Glutamatergic neuron (in vitro differentiated cells): ENCODE results near the gene YBX1. TPM values are rescaled to one million over a fixed set of nuclear protein-coding genes. Genes with fewer than 3 reads are reported as not detected.
A peak's percentile ranks its signal among the peaks of the same experiment; 100 is the strongest.
"Not testable (repeated sequence)": the region's sequence is repeated elsewhere in the genome, so short reads cannot be mapped to it uniquely, and the experiment has no call there.

Source experiments
- DNase-seq: peaks from one replicate; pipeline ENCODE4 v3.0.0; 2022
- H3K27ac Mint-ChIP-seq: one replicate; pipeline ENCODE4 v1.8.0; 2020; ENCODE audit warnings: mild to moderate bottlenecking, mixed read lengths, inconsistent platforms; ENCODE audit not compliant: unreplicated experiment
- H3K27me3 Mint-ChIP-seq: one replicate; pipeline ENCODE4 v1.8.0; 2020; ENCODE audit warnings: mild to moderate bottlenecking, moderate library complexity, mixed read lengths, inconsistent platforms; ENCODE audit not compliant: unreplicated experiment
- H3K36me3 Mint-ChIP-seq: one replicate; pipeline ENCODE4 v1.8.0; 2020; ENCODE audit warnings: mild to moderate bottlenecking, mixed read lengths, inconsistent platforms; ENCODE audit not compliant: unreplicated experiment
- H3K4me1 Mint-ChIP-seq: one replicate; pipeline ENCODE4 v1.8.0; 2020; ENCODE audit warnings: mild to moderate bottlenecking, low read depth, mixed read lengths, inconsistent platforms; ENCODE audit not compliant: unreplicated experiment
- H3K4me3 Mint-ChIP-seq: one replicate; pipeline ENCODE4 v1.8.0; 2020; ENCODE audit warnings: mild to moderate bottlenecking, mixed read lengths, inconsistent platforms; ENCODE audit not compliant: unreplicated experiment
- H3K9me3 Mint-ChIP-seq: one replicate; pipeline ENCODE4 v1.8.0; 2020; ENCODE audit warnings: mild to moderate bottlenecking, moderate library complexity, mixed read lengths, inconsistent platforms; ENCODE audit not compliant: unreplicated experiment
- CTCF ChIP-seq: fragments of 200-600 bp; sonication (generic); IDR thresholded peaks from one replicate; pipeline ENCODE4 v1.5.0; 2021; ENCODE audit not compliant: partially characterized antibody, unreplicated experiment
- total RNA-seq: library from RNA; stranded (reverse); fragmentation: NEBNext Ultra II Directional; extraction: Animal tissue kit (Norgen Biotek cat#: 25700); gene quantifications from one replicate; pipeline ENCODE4 v1.2.1, GENCODE V29; 2021; ENCODE audit not compliant: unreplicated experiment

The YBX1 gene
- total RNA-seq, 1 donor from 2014 or later = 531 TPM

- Mint-ChIP-seq H3K36me3 (peaks cover 27% of the 10 kb centered on the region), H3K4me3 (no peak overlapping the region), H3K27ac (peak overlapping the region; percentile 12), H3K27me3 (peaks cover 17% of the 10 kb centered on the region), H3K4me1 (peaks cover 12% of the 10 kb centered on the region), H3K9me3 (peaks cover 11% of the 10 kb centered on the region)
- peak; percentile 57 for TF ChIP-seq CTCF
- DNase-seq = peak; percentile 78
Measured at GRCh38 chr1:42747125-42747524, 64.9 kb downstream of the YBX1 start.

- Mint-ChIP-seq H3K27ac (no peak overlapping the region), H3K36me3 (peaks cover 36% of the 10 kb centered on the region), H3K27me3 (peaks cover 16% of the 10 kb centered on the region), H3K4me3 (no peak overlapping the region), H3K9me3 (peaks cover 9% of the 10 kb centered on the region), H3K4me1 (peaks cover 11% of the 10 kb centered on the region)
- no peak for DNase-seq
- TF ChIP-seq CTCF = no peak
Measured at GRCh38 chr1:42748021-42748420, 65.8 kb downstream of the YBX1 start.

- Mint-ChIP-seq H3K36me3 (peaks cover 40% of the 10 kb centered on the region), H3K27ac (no peak overlapping the region), H3K4me1 (peaks cover 7% of the 10 kb centered on the region), H3K4me3 (no peak overlapping the region), H3K9me3 (peaks cover 6% of the 10 kb centered on the region), H3K27me3 (peaks cover 12% of the 10 kb centered on the region)
- no peak for TF ChIP-seq CTCF
- no peak for DNase-seq
Measured at GRCh38 chr1:42748461-42749410, 66.5 kb downstream of the YBX1 start.

GRCh38 chr1:42750041-42750440 is 67.8 kb downstream of the YBX1 start:
- no peak for TF ChIP-seq CTCF
- Mint-ChIP-seq H3K27me3 (peaks cover 13% of the 10 kb centered on the region), H3K36me3 (peaks cover 48% of the 10 kb centered on the region), H3K27ac (no peak overlapping the region), H3K9me3 (peaks cover 8% of the 10 kb centered on the region), H3K4me1 (peaks cover 4% of the 10 kb centered on the region), H3K4me3 (no peak overlapping the region)
- no peak for DNase-seq

GRCh38 chr1:42751511-42752070 is 69.4 kb downstream of the YBX1 start:
- H3K27me3 Mint-ChIP-seq = peaks cover 10% of the 10 kb centered on the region
- peaks cover 44% of the 10 kb centered on the region for H3K36me3 Mint-ChIP-seq

More at GRCh38 chr1:42751511-42752070, 69.4 kb downstream of the YBX1 start:
- H3K9me3 Mint-ChIP-seq, H3K4me1 Mint-ChIP-seq, DNase-seq, H3K4me3 Mint-ChIP-seq: not testable (repeated sequence)
- H3K27ac Mint-ChIP-seq = peak overlapping the region; percentile 48
